Lower leg skin (tissue), 4 donors: ENCODE measurements around the gene NF1. TPM values are rescaled to one million over a fixed set of nuclear protein-coding genes. Genes with fewer than 3 reads are reported as not detected.
"Not testable (repeated sequence)": the region's sequence is repeated elsewhere in the genome, so short reads cannot be mapped to it uniquely, and the experiment has no call there.

Source experiments
- DNase-seq, 2 donors: peaks; one replicate each; pipeline ENCODE4 v3.0.0-alpha.2; 2019; ENCODE audit warnings: low spot score in 2 of 2
- H3K4me3 ChIP-seq: fragments of 200-600 bp; sonication (generic); 2 replicates; pipeline ENCODE4 v1.5.1; 2017; ENCODE audit warnings: mild to moderate bottlenecking, low read depth; ENCODE audit not compliant: poor library complexity, severe bottlenecking
- POLR2A ChIP-seq, 2 donors: fragments of 450-650 bp; IDR thresholded peaks; one replicate each; pipeline ENCODE4 v1.6.1; 2016 to 2017; ENCODE audit warnings: antibody characterized with exemption in 2 of 2, mild to moderate bottlenecking in 1 of 2, moderate library complexity in 1 of 2
- WGBS, 2 donors: methylation state at CpG; one replicate each; pipeline ENCODE4 v1.1.5; 2018; 5-methylcytosine and 5-hydroxymethylcytosine counted together
- intact Hi-C: fragments of 100-400 bp; cut with DNase I; formaldehyde crosslinking; loops from one replicate; pipeline ENCODE4 v1.15.0; 2023; ENCODE audit warnings: low total_unique reads
- total RNA-seq, 4 donors: library from RNA; depleted of rRNA; stranded (reverse); fragments of >200 nt; gene quantifications; one replicate each; pipeline ENCODE4 v1.1.0, GENCODE V29; 2016
- TF ChIP-seq, protein P1 (sequence below), 3 donors: fragments of 450-650 bp; IDR thresholded peaks; one replicate each; pipeline ENCODE4 v1.5.1; 2016; ENCODE audit warnings: antibody characterized with exemption in 3 of 3, mild to moderate bottlenecking in 3 of 3, moderate library complexity in 2 of 3

Gene NF1
- total RNA-seq, 4 donors from 2014 or later: 27.5 to 48.6 (median 34.3) TPM

DNA sequence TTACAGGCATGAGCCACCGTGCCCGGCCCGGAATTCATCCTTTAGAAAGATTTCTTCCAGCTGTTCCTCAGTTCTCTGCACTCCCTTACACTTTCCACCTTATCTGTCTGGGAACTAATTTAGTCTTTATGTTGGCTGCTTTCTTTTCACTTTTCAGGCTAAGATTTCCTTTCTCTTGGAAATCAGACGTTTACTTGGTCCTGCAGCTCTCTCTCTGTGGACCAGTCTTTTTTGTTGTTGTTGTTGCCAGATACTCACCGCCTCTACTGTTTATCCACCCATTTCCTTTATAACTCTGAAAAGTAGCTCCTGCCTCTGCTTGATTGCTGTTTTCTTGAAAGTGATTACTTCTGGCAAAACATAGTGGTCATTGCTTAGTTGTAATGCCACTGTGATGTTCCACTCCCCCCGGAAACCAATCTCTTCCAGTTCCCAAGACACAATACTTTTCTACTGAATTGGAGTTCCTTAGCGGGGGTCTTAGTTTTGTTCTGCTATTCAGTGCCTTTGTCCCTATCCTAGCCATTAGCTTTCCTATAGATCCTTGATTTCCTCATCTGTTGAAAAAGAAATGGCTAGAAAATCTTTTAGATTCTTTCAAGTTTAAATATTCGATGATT, 6.2 kb downstream of the NF1 start:
- TF ChIP-seq POLR2A (IDR thresholded peaks at IDR 0.05): no peak
- TF ChIP-seq, protein P1, sequence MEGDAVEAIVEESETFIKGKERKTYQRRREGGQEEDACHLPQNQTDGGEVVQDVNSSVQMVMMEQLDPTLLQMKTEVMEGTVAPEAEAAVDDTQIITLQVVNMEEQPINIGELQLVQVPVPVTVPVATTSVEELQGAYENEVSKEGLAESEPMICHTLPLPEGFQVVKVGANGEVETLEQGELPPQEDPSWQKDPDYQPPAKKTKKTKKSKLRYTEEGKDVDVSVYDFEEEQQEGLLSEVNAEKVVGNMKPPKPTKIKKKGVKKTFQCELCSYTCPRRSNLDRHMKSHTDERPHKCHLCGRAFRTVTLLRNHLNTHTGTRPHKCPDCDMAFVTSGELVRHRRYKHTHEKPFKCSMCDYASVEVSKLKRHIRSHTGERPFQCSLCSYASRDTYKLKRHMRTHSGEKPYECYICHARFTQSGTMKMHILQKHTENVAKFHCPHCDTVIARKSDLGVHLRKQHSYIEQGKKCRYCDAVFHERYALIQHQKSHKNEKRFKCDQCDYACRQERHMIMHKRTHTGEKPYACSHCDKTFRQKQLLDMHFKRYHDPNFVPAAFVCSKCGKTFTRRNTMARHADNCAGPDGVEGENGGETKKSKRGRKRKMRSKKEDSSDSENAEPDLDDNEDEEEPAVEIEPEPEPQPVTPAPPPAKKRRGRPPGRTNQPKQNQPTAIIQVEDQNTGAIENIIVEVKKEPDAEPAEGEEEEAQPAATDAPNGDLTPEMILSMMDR (IDR thresholded peaks at IDR 0.05): no peak
- WGBS, 2 donors: 81 to 87% methylated on average over 8 of the region's 8 CpGs
- no peak overlapping the region for H3K4me3 ChIP-seq
- intact Hi-C loops: no loop called here
- no peak for DNase-seq

DNA sequence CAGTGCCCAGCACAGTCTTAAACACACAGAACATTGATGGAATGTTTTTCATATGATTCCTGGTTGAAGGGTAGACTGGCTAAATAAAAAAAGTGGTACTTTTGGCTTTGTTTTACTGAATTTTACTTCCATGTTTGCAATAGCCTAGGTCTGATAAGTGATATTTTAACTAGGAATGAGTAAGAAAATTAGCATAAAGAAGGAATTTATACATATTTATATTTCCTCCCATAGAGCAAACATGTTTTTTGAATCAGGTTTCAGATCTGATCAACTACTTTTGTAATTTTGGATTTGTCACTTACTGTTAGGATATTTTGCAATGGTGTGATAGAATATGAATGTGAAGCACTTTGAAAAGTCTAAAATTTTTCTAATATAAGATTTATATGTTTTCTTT, 7.2 kb downstream of the NF1 start:
- no peak for DNase-seq
- no peak overlapping the region for H3K4me3 ChIP-seq
- intact Hi-C loops: no loop called here
- TF ChIP-seq, protein P1 (IDR thresholded peaks at IDR 0.05): no peak
- TF ChIP-seq POLR2A (IDR thresholded peaks at IDR 0.05): no peak

DNA sequence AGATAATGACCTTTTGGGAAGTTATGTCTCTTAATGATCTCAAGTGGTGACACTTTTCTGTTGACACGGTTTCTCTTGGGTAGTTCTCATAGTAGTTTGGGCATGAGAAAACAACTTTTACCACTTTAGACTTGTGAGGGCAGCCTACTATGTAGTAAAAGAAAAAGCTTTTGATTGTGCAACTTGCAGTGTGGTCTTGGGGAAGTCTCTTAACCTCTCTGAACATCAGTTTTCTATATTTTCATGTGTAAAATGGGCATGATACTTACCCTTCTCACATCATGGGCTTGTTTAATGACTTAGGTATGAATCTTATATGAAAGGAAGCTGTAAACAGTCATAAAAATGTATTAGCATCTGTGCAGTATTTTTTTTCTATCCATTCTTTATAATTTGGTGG, 11.2 kb downstream of the NF1 start:
- intact Hi-C loops: no loop called here
- no peak overlapping the region for H3K4me3 ChIP-seq
- DNase-seq: no peak
- 91 to 97% methylated on average over 1 of the region's 1 CpG for WGBS, 2 donors
- no peak for TF ChIP-seq POLR2A (IDR thresholded peaks at IDR 0.05)
- TF ChIP-seq, protein P1 (IDR thresholded peaks at IDR 0.05): no peak

DNA sequence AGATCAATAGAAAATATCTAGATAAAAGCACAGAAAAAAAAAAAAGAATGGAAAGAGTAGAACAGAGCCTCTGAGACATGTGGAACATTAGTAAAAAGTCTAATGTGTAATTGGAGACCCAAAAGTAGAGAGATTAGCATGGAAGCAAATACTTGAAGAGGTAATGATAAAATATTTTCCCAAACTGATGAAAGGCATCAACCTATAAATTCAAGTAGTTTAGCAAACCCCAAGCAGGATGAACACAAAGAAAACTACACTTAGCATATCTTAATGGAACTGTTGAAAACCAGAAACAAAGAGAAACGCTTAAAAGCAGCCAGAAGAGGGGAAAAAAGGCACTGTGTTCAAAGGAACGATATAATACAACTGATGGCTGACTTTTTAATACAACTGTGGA, 16.4 kb downstream of the NF1 start:
- DNase-seq: no peak
- intact Hi-C loops: no loop called here
- TF ChIP-seq POLR2A (IDR thresholded peaks at IDR 0.05): no peak
- TF ChIP-seq, protein P1 (IDR thresholded peaks at IDR 0.05): no peak
- 37 to 47% methylated on average over 2 of the region's 2 CpGs for WGBS, 2 donors
- H3K4me3 ChIP-seq: no peak overlapping the region

DNA sequence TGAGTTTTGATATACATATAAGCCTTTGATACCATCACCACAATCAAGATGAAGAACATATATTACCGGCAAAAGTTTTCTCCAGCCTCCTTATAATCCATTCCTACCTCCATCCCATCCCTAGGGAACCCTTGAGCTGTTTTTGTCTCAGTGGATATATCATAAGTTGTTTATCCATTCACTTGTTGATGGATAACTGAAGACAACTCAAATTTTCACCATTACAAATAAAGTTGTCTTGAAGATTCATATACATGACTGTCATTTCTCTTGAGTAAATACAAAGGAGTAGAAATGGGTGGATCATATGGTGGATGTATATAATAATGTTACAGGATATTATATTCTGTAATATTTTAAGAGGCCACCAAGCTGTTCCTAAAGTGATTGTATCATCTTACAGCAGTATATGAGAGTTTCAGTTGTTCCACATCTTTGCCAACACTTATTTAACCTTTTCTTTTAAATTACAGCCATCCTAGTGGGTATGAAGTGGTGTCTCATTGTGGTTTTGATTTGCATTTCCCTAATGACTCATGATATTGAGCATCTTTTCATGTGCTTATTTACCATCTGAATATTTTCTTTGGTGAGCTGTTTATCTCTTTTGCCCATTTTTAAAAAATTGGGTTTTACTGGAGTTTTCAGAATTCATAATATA, 17.4 kb downstream of the NF1 start:
- WGBS, 2 donors: 90 to 98% methylated on average over 1 of the region's 1 CpG
- no peak for DNase-seq
- no peak overlapping the region for H3K4me3 ChIP-seq
- TF ChIP-seq POLR2A (IDR thresholded peaks at IDR 0.05): no peak
- TF ChIP-seq, protein P1 (IDR thresholded peaks at IDR 0.05): no peak
- intact Hi-C loops: no loop called here

DNA sequence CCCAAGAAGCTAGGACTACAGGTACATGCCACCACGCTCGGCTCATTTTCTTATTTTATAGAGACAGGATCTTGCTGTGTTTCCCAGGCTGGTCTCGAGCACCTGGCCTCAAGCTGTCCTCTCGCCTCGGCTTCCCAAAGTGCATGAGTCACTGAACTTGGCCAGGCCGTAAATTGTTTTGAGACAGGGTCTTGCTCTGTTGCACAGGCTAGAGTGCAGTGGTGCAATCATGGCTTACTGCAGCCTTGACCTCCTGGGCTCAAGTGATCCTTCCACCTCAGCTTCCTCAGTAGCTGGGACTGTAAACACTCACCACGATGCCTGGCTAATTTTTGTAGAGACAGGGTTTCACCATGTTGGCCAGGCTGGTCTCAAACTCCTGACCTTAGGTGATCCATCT, 18.6 kb downstream of the NF1 start:
- WGBS, 2 donors: 75 to 83% methylated on average over 7 of the region's 7 CpGs
- DNase-seq, intact Hi-C loops, H3K4me3 ChIP-seq: not testable (repeated sequence)
